Fibroblast of the conjunctiva (primary cell): ENCODE data around the gene TRPV2.

Experiments
- DNase-seq: peaks from one replicate; pipeline ENCODE4 v3.0.0-alpha.2; 2010; ENCODE audit warnings: low read depth

The TRPV2 gene

GRCh38 chr17:16477666-16478065 is 62.3 kb downstream of the TRPV2 start:
- DNase-seq = no peak

GRCh38 chr17:16478649-16479048 is 63.3 kb downstream of the TRPV2 start:
- DNase-seq = no peak

- no peak for DNase-seq
Observed at GRCh38 chr17:16479264-16479663, 63.9 kb downstream of the TRPV2 start.

GRCh38 chr17:16480995-16481394 is 65.6 kb downstream of the TRPV2 start:
- DNase-seq = no peak

- DNase-seq = no peak
Observed at GRCh38 chr17:16482253-16482652, 66.9 kb downstream of the TRPV2 start.

- DNase-seq = no peak
Observed at GRCh38 chr17:16483021-16483645, 67.8 kb downstream of the TRPV2 start.

- no peak for DNase-seq
Observed at GRCh38 chr17:16484445-16485175, 69.2 kb downstream of the TRPV2 start.
